B cell (primary cell): Measurements from ENCODE around the gene FAHD2A. TPM values are rescaled to one million over a fixed set of nuclear protein-coding genes. Genes with fewer than 3 reads are reported as not detected.
"Not testable (repeated sequence)": the region's sequence is repeated elsewhere in the genome, so short reads cannot be mapped to it uniquely, and the experiment has no call there.

Experiments
- ATAC-seq: fragments of 200-7000 bp; cut with Tn5 transposase; one replicate; pipeline ENCODE4 v1.10.0; 2021; ENCODE audit warnings: low read depth, mild to moderate bottlenecking, moderate number of reproducible peaks, moderate library complexity
- CTCF ChIA-PET: fragments of 350-600 bp; sonication (Branson Sonifier 250); formaldehyde crosslinking; loops from one replicate; lab custom pipeline; 2021; ENCODE audit warnings: antibody characterized with exemption, inconsistent platforms; lab: Charles Lee
- POLR2A ChIA-PET: fragments of 350-600 bp; sonication (Branson Sonifier 250); formaldehyde crosslinking; loops from one replicate; lab custom pipeline; 2021; ENCODE audit warnings: antibody characterized with exemption; lab: Charles Lee
- DNase-seq: peaks from one replicate; pipeline ENCODE4 v3.0.0; 2013
- H2AFZ ChIP-seq: 2 replicates; pipeline ENCODE4 v1.6.1; 2012; ENCODE audit warnings: mild to moderate bottlenecking, low read depth, low read length; ENCODE audit not compliant: insufficient read depth, poor library complexity, severe bottlenecking
- H3K27ac ChIP-seq, 2 donors: 1 replicate in 1 of 2; 2 replicates in 1 of 2; pipeline ENCODE4 v1.5.1; 2012 to 2013; ENCODE audit warnings: low read length in 2 of 2, mild to moderate bottlenecking in 2 of 2, moderate library complexity in 1 of 2
- H3K27me3 ChIP-seq, 4 experiments: fragments of 200-600 bp in 1 of 4; sonication (generic) in 1 of 4; replicated peaks in 1 of 4; 1 replicate in 2 of 4; 2 replicates in 2 of 4; pipeline versions ENCODE4 v1.6.1 to v1.7.0; 2013 to 2016; ENCODE audit warnings: low read length in 3 of 4, mild to moderate bottlenecking in 2 of 4, mixed read lengths in 1 of 4, moderate library complexity in 1 of 4; ENCODE audit not compliant: insufficient read depth in 4 of 4, control insufficient read depth in 3 of 4; ENCODE audit errors: control extremely low read depth in 1 of 4
- H3K36me3 ChIP-seq, 2 experiments: replicated peaks in 1 of 2; 1 replicate in 1 of 2; 2 replicates in 1 of 2; pipeline versions ENCODE4 v1.6.1 to v1.7.1; 2013; ENCODE audit warnings: low read length in 1 of 2; ENCODE audit not compliant: insufficient read depth in 2 of 2, control insufficient read depth in 1 of 2; ENCODE audit errors: control extremely low read depth in 1 of 2, extremely low read depth in 1 of 2
- H3K4me1 ChIP-seq, 2 donors: fragments of 200-600 bp in 1 of 2; sonication (generic) in 1 of 2; 1 replicate in 1 of 2; 2 replicates in 1 of 2; pipeline versions ENCODE4 v1.5.1 to v1.6.1; 2013 to 2017; ENCODE audit warnings: low read length in 2 of 2; ENCODE audit not compliant: control insufficient read depth in 2 of 2, insufficient read depth in 2 of 2
- H3K4me2 ChIP-seq: replicated peaks from 2 replicates; pipeline ENCODE3; 2012; ENCODE audit warnings: mild to moderate bottlenecking, low read depth, low read length; ENCODE audit not compliant: poor library complexity, severe bottlenecking
- H3K4me3 ChIP-seq, 5 experiments: fragments of 200-600 bp in 1 of 5; sonication (generic) in 1 of 5; 1 replicate in 3 of 5; 2 replicates in 2 of 5; pipeline versions ENCODE4 v1.5.1 to v1.7.0; 2011 to 2016; ENCODE audit warnings: low read length in 4 of 5, mild to moderate bottlenecking in 4 of 5, low read depth in 2 of 5, control low read depth in 1 of 5, moderate library complexity in 1 of 5; ENCODE audit not compliant: insufficient read depth in 1 of 5; ENCODE audit errors: control extremely low read depth in 1 of 5, extremely low read depth in 1 of 5
- H3K79me2 ChIP-seq: fragments of 200-600 bp; sonication (generic); one replicate; pipeline ENCODE4 v1.6.0; 2016; ENCODE audit warnings: low read length; ENCODE audit not compliant: control insufficient read depth, insufficient read depth
- H3K9ac ChIP-seq: fragments of 200-600 bp; sonication (generic); 2 replicates; pipeline ENCODE4 v1.6.1; 2017; ENCODE audit warnings: mild to moderate bottlenecking, low read length, moderate library complexity
- H3K9me3 ChIP-seq, 3 donors: one replicate each; pipeline versions ENCODE4 v1.6.1 to v1.7.1; 2013; ENCODE audit warnings: low read length in 2 of 3; ENCODE audit not compliant: control insufficient read depth in 2 of 3, insufficient read depth in 1 of 3; ENCODE audit errors: control extremely low read depth in 1 of 3
- H4K20me1 ChIP-seq: 2 replicates; pipeline ENCODE4 v1.6.0; 2012; ENCODE audit warnings: mild to moderate bottlenecking, low read length; ENCODE audit not compliant: insufficient read depth, control insufficient read depth, poor library complexity, severe bottlenecking
- H3K27ac Mint-ChIP-seq: one replicate; pipeline ENCODE4 v1.8.0; 2021; ENCODE audit warnings: mixed read lengths
- H3K27me3 Mint-ChIP-seq: one replicate; pipeline ENCODE4 v1.8.0; 2021; ENCODE audit warnings: mixed read lengths
- H3K4me1 Mint-ChIP-seq: one replicate; pipeline ENCODE4 v1.8.0; 2021; ENCODE audit warnings: mixed read lengths
- H3K4me3 Mint-ChIP-seq: one replicate; pipeline ENCODE4 v1.8.0; 2021; ENCODE audit warnings: mixed read lengths
- H3K9me3 Mint-ChIP-seq: one replicate; pipeline ENCODE4 v1.8.0; 2022; ENCODE audit warnings: mixed read lengths; ENCODE audit not compliant: insufficient read depth
- WGBS: methylation state at CpG from one replicate; pipeline ENCODE4 v1.1.5; 2013; ENCODE audit warnings: missing lambda C conversion rate; ENCODE audit not compliant: insufficient coverage; 5-methylcytosine and 5-hydroxymethylcytosine counted together
- intact Hi-C: fragments of 100-400 bp; cut with micrococcal nuclease; formaldehyde crosslinking; loops from one replicate; pipeline ENCODE4 v1.10.0; 2022
- polyA plus RNA-seq: library from polyadenylated mRNA; depleted of rRNA; stranded (reverse); fragments of >200 nt; gene quantifications from 2 replicates; pipeline ENCODE4 v1.2.3, GENCODE V29; 2012
- total RNA-seq, 2 donors: library from RNA; stranded (reverse); fragments of 120-200 nt in 1 of 2; gene quantifications; 1 replicate in 1 of 2; 2 replicates in 1 of 2; pipeline versions ENCODE4 v1.2.3 to v1.2.4, GENCODE V29; 2013 to 2022

The FAHD2A gene
- total and polyA plus RNA-seq, 2 donors (not counting 1 experiment from before 2014, with no cell fraction given) = 18.3 to 22.9 TPM

GRCh38 chr2:95434507-95435076, 32.1 kb downstream of the FAHD2A start:
- H3K4me3 ChIP-seq, H3K9ac ChIP-seq, H3K27me3 Mint-ChIP-seq, ATAC-seq, H3K9me3 ChIP-seq, DNase-seq, intact Hi-C loops, H3K4me2 ChIP-seq, CTCF ChIA-PET, H2AFZ ChIP-seq, H3K4me1 Mint-ChIP-seq, H3K9me3 Mint-ChIP-seq, H3K4me3 Mint-ChIP-seq, H3K27ac Mint-ChIP-seq, H3K79me2 ChIP-seq, H3K36me3 ChIP-seq, H3K27me3 ChIP-seq, H3K27ac ChIP-seq, H4K20me1 ChIP-seq, POLR2A ChIA-PET, H3K4me1 ChIP-seq: not testable (repeated sequence)
- no CpG with 5 or more reads among the region's 3 CpGs for WGBS

DNA sequence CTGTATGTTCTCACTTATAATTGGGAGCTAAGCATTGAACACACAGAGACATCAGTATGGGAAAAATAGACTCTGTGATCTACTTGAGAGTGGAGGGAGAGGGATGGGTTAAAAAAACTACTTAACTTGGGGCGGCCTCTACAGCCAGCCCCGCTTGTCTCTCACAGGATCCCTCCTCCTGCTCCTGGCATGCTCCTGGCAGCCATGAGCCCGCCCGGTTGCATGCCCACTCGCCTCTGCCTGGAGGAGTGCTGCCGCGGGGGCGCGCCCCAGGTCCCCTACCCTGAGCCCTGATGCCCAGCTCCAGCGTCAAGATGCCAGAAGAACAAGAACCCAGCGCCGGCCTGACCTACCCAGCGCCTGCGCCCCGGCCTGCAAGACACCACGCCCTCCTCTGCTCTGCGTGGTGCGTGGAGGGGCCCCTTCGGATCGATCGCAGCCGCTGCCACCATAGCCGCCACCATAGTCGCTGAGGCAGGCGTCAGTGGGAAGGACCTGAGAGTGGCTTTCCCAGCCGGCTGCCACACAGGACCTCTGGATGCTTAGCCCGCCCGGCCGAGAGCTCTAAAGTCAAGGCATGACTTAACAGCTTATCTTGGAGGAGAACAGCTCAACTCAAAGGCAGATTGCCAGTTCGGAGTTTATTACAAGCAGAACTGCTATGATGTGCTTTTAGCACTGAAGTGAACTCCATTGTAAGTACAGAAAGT, 32.8 kb downstream of the FAHD2A start:
- ATAC-seq, H3K27ac Mint-ChIP-seq, H3K79me2 ChIP-seq, H3K36me3 ChIP-seq, H3K9me3 Mint-ChIP-seq, H3K4me1 Mint-ChIP-seq, H3K27ac ChIP-seq, H3K4me3 ChIP-seq, H3K27me3 ChIP-seq, H3K4me1 ChIP-seq, H4K20me1 ChIP-seq, H3K4me3 Mint-ChIP-seq, H3K27me3 Mint-ChIP-seq, H3K4me2 ChIP-seq, intact Hi-C loops, H2AFZ ChIP-seq, CTCF ChIA-PET, POLR2A ChIA-PET, H3K9me3 ChIP-seq, DNase-seq, H3K9ac ChIP-seq: not testable (repeated sequence)
- WGBS = no CpG with 5 or more reads among the region's 30 CpGs

DNA sequence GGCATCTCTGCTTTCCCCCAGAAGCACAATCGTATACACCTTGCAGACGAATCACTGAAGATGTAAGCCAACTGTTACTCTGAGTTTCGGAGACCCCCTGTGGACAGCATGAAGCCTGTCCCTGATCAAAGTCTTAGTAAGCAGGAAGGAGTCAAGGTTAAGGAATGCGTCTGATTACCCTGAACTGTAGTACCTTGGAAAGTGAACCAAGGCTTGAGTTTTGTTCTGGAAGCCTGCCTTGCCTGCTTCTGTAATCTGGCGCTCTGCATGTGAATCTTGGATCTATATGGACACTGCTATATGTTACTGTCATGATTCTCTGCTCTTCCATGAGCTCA, 33.3 kb downstream of the FAHD2A start:
- H3K27ac ChIP-seq, H4K20me1 ChIP-seq, H3K4me1 ChIP-seq, H3K4me2 ChIP-seq, H3K4me1 Mint-ChIP-seq, intact Hi-C loops, H3K9ac ChIP-seq, H3K27me3 Mint-ChIP-seq, H3K9me3 ChIP-seq, CTCF ChIA-PET, H3K27me3 ChIP-seq, DNase-seq, ATAC-seq, H3K4me3 ChIP-seq, H3K4me3 Mint-ChIP-seq, POLR2A ChIA-PET, H3K9me3 Mint-ChIP-seq, H3K36me3 ChIP-seq, H3K27ac Mint-ChIP-seq, H2AFZ ChIP-seq, H3K79me2 ChIP-seq: not testable (repeated sequence)
- WGBS = no CpG with 5 or more reads among the region's 5 CpGs

DNA sequence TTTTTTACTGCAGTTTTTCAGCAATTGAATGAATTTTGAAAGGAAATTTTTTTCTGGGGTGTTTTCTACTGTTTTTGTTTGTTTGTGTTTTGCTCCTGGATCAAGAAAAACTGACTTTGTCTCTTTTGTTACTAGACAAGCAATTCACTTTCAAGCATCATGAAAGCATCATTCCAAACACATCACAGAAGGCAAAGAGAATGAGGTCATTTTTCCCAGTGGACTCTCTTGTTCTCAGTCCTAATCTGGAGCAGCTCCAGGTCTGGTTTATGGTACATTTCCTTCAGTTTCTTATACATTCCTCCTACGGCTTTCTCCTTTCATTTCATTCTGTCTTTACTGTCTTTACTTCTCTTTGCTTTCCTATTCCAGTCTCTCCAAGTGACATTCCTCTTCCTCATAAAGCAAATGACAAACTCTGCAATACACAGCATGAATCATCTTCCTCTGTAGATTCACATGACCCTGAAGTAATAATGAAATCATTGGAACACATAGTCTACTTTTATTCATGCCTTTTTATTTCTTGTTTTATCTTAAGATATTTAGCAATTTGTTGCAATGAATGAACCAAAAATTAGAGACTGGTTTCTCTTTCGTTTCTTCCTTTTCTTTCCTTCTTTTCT, 40.1 kb downstream of the FAHD2A start:
- H3K4me3 ChIP-seq, H3K9me3 ChIP-seq, H3K4me3 Mint-ChIP-seq, H3K9ac ChIP-seq, H3K4me1 ChIP-seq, H3K27ac Mint-ChIP-seq, DNase-seq, H3K27me3 Mint-ChIP-seq, intact Hi-C loops, ATAC-seq, POLR2A ChIA-PET, H3K79me2 ChIP-seq, H3K4me2 ChIP-seq, H4K20me1 ChIP-seq, H2AFZ ChIP-seq, H3K4me1 Mint-ChIP-seq, H3K9me3 Mint-ChIP-seq, CTCF ChIA-PET, H3K27me3 ChIP-seq, H3K27ac ChIP-seq, H3K36me3 ChIP-seq: not testable (repeated sequence)
- WGBS = no CpG with 5 or more reads among the region's 2 CpGs
